Upper lobe of right lung (tissue), 1 donor: ENCODE measurements around the gene RRAS. TPM values are rescaled to one million over a fixed set of nuclear protein-coding genes. Genes with fewer than 3 reads are reported as not detected.

Experiments used
- ATAC-seq: fragments of 200-7000 bp; cut with Tn5 transposase; one replicate; pipeline ENCODE4 v1.9.1; 2020; ENCODE audit warnings: mild to moderate bottlenecking, moderate library complexity
- DNase-seq: peaks from one replicate; pipeline ENCODE4 v3.0.0-alpha.2; 2020
- H3K27ac ChIP-seq: fragments of 200-600 bp; one replicate; pipeline ENCODE4 v1.8.0; 2022
- H3K27me3 ChIP-seq: fragments of 200-600 bp; one replicate; pipeline ENCODE4 v1.8.0; 2022; ENCODE audit warnings: mild to moderate bottlenecking
- H3K36me3 ChIP-seq: fragments of 200-600 bp; one replicate; pipeline ENCODE4 v1.8.0; 2022
- H3K4me1 ChIP-seq: fragments of 200-600 bp; one replicate; pipeline ENCODE4 v1.8.0; 2022
- H3K4me3 ChIP-seq: fragments of 200-600 bp; one replicate; pipeline ENCODE4 v1.8.0; 2022; ENCODE audit warnings: mild to moderate bottlenecking
- H3K9me3 ChIP-seq: fragments of 200-600 bp; one replicate; pipeline ENCODE4 v1.8.0; 2022
- CTCF ChIP-seq: fragments of 200-600 bp; IDR thresholded peaks from one replicate; pipeline ENCODE4 v1.8.0; 2022; ENCODE audit warnings: antibody characterized with exemption
- intact Hi-C: fragments of 100-400 bp; cut with DNase I; formaldehyde crosslinking; loops from one replicate; pipeline ENCODE4 v1.11.0; 2022
- total RNA-seq: library from RNA; stranded (reverse); fragmentation: NEBNext Ultra II Directional; extraction: Animal tissue kit (Norgen Biotek cat#: 25700); gene quantifications from one replicate; pipeline ENCODE4 v1.2.1, GENCODE V29; 2021
- donor health status: DM: no; HTN: yes; CAD: no; lungs with severe emphysema.

Gene RRAS
- total RNA-seq, 1 donor from 2014 or later = 138 TPM

DNA sequence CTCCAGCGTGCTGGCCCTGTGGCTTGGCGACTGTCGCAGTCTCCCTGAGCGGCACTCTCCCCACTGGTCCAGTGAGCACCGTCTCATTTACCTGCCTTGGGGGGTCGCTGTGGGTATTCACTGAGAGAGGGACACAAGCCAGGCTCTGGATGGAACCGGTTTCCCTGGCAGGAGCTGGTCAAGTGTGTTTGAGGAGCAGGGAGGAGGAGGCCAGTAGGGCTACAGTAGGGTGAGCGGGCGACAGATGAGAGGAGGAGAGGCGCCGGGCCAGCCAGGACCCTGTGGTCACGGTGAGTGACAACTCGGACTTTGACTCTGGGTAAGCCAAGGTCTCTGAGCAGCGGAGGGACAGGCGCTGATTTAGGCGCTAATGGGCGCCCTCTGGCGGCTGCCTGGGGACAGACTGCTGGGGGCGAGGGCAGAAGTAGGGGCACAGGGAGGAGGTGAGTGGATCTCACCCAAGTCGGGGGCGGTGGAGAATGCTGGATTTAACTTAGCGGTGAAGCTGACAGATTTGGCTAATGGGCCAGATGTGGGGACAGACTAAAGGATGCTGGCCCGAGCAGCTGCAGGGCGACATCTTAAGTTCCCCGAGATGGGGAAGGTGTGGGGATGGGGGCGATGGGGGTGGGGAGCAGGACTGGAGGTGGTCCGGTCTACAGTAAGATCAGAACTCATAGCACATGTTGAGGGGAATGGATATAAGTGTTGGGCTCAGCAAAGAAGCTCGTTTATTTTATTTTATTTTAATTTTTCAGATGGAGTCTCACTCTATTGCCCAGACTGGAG lies 32.4 kb upstream of the RRAS start:
- peak overlapping the region; percentile 39 for H3K27ac ChIP-seq
- H3K4me3 ChIP-seq = no peak overlapping the region
- no peaks in the 10 kb centered on the region for H3K9me3 ChIP-seq
- H3K4me1 ChIP-seq = peaks cover 10% of the 10 kb centered on the region
- H3K36me3 ChIP-seq = no peaks in the 10 kb centered on the region
- intact Hi-C loops = no loop called here
- H3K27me3 ChIP-seq = no peaks in the 10 kb centered on the region
- TF ChIP-seq CTCF = peak; percentile 89
- peak; percentile 42 for ATAC-seq
- peak; percentile 88 for DNase-seq

DNA sequence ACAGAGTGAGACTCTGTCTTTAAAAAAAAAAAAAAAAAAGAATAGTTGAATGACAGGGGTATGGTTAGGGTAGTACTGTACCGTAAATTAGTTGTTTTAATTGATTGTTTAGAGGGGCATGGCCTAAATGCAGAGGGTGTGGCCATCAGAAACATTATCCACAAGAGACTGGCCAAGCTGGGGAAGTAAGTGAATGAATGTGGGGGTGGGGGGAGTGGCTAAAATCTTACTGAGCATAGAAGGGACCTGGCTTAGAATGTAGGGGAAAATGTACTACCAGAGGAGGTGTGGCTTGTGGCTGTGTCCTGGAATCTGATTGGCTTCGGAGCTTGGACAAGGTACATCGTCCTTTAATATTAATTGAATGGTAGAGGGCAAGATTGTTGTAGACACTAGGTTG lies 29.6 kb upstream of the RRAS start:
- no peak overlapping the region for H3K27ac ChIP-seq
- no peaks in the 10 kb centered on the region for H3K36me3 ChIP-seq
- H3K4me1 ChIP-seq = peaks cover 14% of the 10 kb centered on the region
- no peaks in the 10 kb centered on the region for H3K9me3 ChIP-seq
- no peak overlapping the region for H3K4me3 ChIP-seq
- TF ChIP-seq CTCF = no peak
- DNase-seq = no peak
- intact Hi-C loops = no loop called here
- ATAC-seq = no peak
- no peaks in the 10 kb centered on the region for H3K27me3 ChIP-seq

DNA sequence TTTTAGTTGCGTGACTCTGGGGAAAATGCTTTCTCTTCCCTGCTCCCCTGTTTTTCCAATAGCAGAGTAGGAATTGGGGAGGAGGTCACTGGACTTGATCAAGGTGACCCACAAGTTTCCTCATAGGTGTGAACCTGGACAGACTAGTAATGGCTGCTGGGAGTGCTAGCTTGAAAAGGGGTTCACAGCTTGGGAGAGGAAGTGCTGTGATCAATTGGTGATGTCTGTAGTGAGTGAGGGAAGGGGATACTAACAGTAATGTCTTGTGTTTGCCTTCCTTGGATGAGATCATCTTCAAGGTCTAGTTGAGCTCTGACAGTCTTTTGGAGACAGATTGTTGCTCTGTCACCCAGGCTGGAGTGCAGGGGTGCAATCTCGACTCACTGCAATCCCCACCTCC lies 27.5 kb upstream of the RRAS start:
- no peak overlapping the region for H3K4me3 ChIP-seq
- no peak overlapping the region for H3K27ac ChIP-seq
- intact Hi-C loops = no loop called here
- no peak for ATAC-seq
- no peaks in the 10 kb centered on the region for H3K27me3 ChIP-seq
- no peak for DNase-seq
- TF ChIP-seq CTCF = no peak
- peaks cover 21% of the 10 kb centered on the region for H3K4me1 ChIP-seq
- H3K9me3 ChIP-seq = no peaks in the 10 kb centered on the region
- H3K36me3 ChIP-seq = peaks cover 4% of the 10 kb centered on the region

GRCh38 chr19:49666120-49666444 lies 26.1 kb upstream of the RRAS start:
- peaks cover 16% of the 10 kb centered on the region for H3K4me1 ChIP-seq
- no peak for TF ChIP-seq CTCF
- H3K4me3 ChIP-seq = peak overlapping the region; percentile 94
- no peaks in the 10 kb centered on the region for H3K9me3 ChIP-seq
- H3K27ac ChIP-seq = peak overlapping the region; percentile 76
- H3K36me3 ChIP-seq = peaks cover 18% of the 10 kb centered on the region
- H3K27me3 ChIP-seq = no peaks in the 10 kb centered on the region
- intact Hi-C loops = no loop called here
- no peak for ATAC-seq
- DNase-seq = no peak

- Histone ChIP-seq H3K27me3 (no peaks in the 10 kb centered on the region), H3K27ac (peak within 1 kb of the TSS; percentile 76), H3K36me3 (peaks cover 24% of the 10 kb centered on the region), H3K4me1 (peaks cover 16% of the 10 kb centered on the region), H3K4me3 (peak within 1 kb of the TSS; percentile 94), H3K9me3 (no peaks in the 10 kb centered on the region)
- peak; percentile 98 for DNase-seq
- intact Hi-C loops = no loop called here
- no peak for TF ChIP-seq CTCF
- ATAC-seq = peak; percentile 90
Measured at GRCh38 chr19:49665351-49666119, 25.6 kb upstream of the RRAS start, which contains the start of the genes BCL2L12 and IRF3. BCL2L12 (plus strand) TSS chr19:49665933; CDS start chr19:49666693, 760 bp downstream. IRF3 (minus strand) TSS chr19:49665857; CDS start chr19:49664838, 1,019 bp downstream.
